ENCODE results near the gene AZIN2.
"Not testable (repeated sequence)": the region's sequence is repeated elsewhere in the genome, so short reads cannot be mapped to it uniquely, and the experiment has no call there.

Gene AZIN2

DNA sequence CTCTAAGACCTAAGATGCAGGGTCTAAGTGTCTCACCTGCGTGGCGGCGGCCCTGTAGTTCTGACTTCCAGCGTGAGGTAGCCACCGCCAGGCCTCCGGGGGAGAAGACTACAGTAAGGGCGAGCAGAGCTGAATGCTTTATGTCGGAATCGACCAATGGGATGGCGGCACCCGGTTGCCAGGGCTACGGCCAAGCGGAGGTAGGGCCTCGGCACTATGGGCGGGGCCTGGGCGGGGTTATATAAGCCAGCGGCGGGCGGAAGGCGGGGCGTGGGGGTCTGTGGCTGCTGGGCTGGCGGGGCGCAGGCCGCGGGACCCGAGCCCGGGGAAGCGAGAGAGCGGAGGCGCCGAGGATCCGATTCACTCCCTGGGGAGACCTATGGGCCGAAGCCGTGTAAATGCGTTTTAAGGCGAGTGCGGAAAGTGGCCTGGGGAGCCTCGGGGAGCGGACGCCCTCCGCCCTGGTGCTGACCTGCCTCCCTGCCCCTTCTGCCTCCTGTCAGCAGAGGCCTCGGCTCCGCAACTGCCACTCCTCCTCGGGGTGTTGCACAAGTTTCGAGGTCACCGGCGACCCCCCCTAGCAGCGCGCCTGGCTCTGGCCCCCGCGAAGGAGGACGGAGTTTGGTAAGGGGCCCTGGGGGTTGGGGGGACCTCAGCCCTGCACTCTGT lies at the start of gene AZIN2:
AZIN2 (plus strand) TSS at position 269 of the 669 bp plus-strand sequence. CDS start 1,097 bp downstream, outside the sequence.
- peak; percentile 99 for DNase-seq

DNA sequence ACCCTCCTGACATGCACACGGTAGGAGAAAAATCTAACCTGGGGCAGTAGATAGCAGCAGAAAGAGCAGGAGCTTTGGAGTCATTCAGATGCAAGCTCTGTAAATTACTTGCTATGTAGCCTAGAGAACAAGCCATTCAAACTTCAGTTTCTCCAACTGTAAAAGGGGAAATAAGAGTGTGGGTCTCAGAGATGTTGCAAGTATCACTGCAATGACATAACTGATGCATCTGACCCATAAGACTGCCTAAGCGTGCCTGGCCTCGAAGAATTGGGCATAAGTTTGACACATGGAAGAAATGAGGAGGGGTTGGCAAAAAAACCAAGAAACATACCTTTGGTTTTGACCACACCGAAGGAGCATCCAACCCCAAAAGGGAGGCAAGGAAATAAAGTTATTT lies 49.4 kb upstream of the AZIN2 start:
- no peak for DNase-seq

DNA sequence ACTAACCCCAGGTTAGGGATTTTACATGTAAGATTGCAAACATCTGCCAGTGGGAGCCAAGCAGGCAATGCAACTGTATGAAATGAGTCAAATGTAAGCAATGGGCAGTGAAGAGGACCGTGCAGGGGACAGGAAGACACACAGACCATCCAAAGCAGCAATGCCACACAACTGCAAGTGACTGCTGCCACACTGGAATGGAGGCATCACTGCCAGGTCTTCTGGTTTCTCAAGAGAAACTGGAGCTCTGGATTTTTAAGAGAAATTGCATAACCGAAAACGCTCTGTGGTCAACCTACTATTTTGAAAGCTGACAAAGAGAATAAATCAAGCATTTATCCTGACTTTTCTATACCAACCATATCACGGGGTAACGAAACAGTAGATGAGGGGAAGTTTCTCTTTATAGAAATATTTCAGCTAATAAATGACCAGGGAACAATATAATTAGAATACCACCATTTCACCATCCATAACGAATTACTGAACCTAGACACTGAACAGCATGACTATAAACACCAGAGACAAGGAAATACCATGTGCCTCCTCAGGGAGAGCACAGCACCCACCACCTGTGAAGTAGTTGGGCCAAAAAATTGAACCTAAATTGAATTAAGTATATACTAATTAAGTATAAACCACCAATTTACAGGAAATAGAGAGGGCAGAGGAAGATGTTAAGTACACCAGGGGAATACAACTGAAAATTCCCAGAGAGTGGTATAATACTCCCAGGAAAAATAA lies 48.7 kb upstream of the AZIN2 start:
- no peak for DNase-seq

DNA sequence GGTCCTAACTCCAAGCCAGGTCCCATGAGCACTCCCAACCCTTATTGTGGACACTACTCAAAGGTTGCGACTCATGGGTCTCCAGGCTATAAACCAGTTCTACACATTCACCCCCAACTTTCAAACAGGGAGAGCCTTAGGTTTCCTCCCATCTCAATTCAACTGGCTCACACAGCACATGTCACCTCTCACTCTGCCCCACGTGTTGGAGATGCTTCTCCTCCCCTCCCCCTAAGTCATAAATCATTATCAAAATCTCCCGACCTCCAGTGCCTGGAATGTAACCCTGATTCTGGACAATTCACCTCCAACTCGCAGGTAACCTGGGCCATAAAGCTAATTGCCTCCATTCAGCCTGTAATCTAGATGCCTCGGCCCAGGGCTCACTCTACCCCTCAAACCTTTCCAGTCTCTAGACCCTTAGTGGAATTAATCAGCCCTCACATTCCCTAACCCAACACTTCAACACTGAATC lies 44.9 kb upstream of the AZIN2 start:
- no peak for DNase-seq

DNA sequence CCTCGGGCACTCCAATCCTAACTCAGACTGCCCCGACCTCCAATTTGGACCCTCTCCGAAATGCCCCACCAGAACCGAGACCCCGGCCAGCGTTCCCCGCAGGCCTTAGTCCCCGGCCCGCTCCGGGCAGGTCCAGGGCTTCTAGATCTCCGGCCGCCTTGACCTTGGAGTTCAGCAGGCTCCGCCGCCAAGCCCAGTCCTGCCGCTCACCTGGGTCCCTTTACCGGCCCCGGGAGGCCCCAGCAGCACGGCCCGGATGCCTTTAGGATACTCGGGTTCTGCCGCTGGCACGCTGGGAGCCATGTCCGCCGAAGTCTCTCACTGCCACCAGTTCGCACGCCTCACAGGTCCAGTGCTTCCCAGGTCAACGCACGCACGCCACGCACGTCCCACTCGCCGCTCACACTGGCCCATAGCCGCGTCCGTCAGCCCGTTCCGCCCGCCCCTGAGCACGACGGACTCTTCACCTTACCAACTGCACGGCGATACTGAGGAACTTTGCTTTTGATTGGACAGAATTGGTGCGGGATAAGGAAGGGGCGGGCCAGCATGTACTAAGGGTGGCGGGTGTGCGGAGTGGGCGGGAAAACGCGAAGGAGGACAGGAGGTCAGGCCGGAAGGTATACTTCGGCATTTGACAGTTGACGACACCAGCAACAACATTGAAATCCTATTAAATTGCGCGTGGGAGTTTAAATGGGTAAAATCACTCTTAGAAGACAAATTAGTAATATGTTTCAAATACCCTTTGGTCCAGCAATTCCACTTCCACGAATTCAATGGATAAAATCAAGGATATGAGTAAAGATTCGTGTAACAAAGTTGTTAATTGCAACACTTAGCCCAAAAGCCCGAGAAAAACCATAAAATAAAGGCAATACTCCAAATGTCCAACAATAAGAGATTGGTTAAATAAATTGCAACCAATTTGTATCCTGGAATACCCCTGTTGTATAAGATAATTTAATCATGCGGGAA lies 44.1 kb upstream of the AZIN2 start, which contains the start of gene AK2:
AK2 (minus strand) TSS at position 358 of the 978 bp plus-strand sequence; CDS start at position 303, 55 bp downstream.
- DNase-seq = peak; percentile 84

DNA sequence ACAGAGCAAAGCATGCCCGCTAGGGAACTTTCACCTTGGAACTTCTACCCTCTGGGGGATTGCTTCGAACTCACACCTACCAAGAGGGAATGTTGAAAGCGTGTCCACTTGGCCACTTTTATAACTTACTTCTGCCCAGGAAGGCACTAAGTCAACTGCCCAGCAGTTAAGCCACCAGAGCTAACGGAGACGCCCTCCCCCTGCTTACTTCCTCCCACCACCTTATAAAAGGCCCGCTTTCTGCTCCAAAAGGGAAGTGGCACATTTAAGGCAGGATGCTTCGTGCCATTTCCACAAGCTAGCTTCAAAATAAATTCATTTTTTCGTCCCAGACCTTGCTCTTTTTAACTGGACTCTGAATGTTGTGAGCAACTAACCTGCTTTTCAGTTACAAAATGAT lies 41.1 kb upstream of the AZIN2 start:
- no peak for DNase-seq

DNA sequence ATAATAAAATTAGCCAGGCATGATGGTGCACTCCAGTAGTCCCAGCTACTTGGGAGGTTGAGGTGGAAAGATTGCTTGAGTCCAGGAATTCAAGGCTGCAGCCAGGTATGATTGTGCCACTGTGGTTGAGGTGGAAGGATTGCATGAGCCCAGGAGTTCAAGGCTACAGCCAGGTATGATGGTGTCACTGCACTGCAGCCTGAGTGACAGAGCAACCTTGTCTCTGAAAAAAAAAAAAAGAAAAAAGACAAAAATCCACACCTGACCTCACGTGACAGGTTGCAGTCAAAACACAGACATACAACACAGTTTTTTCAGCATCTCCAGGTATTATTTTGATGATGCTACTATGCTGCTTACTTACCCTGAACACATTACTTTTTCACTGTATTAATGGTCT lies 39.9 kb upstream of the AZIN2 start:
- no peak for DNase-seq

DNA sequence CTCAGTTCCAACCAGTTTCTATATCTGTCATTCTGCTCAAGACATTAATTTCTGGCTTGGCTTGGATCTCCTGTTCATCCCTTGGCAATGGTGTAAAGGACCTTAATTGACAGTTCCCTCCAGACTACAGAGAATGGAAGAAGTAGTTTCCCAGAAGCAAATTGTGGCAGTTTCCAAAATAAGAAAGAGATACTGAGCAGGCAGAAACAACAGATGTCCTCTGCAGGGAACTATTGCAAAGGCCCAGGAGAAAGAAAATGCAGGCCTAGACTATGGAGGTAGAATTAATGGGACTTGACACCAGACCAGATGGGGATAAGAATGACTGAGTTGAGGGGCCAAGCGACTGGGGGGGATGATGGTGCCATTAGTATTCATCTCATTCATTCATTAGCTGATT lies 38.1 kb upstream of the AZIN2 start:
- DNase-seq = no peak

DNA sequence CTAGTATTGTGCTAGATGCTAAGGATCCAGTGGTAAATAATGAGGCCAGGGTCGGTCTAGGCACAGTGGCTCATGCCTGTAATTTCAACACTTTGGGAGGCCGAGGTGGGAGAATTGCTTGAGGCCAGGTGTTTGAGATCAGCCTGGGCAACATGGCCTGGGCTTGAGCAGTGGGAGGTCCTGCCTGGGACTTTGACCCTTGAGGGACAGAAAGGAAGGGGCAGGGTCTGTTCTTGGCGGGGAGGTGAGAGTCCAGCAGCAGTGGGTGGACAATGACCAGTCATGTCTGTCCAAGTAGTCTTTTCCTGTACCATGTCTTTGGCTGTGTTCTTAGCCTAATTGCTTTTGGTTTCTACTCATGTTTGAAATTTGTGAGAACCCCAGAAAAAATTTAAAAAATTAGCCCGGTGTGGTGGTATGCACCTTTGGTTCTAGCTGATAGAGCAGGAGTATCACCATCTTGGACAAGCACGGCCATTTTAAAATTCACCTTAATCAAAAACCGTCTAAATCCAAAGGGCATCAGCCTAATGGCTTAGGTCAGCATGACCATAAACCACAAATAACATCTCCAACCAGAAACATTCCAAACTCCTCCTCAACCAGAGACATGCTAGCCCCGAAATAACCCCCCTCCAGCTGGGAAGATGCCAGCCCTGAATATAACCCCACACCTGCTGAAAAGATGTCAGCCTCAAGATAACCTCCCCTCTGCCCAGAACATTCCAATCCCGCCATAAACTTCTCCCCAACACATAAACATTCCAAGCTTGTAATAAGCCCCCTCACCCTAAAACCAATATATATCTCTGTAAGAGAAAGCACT lies 37.5 kb upstream of the AZIN2 start:
- DNase-seq = no peak

DNA sequence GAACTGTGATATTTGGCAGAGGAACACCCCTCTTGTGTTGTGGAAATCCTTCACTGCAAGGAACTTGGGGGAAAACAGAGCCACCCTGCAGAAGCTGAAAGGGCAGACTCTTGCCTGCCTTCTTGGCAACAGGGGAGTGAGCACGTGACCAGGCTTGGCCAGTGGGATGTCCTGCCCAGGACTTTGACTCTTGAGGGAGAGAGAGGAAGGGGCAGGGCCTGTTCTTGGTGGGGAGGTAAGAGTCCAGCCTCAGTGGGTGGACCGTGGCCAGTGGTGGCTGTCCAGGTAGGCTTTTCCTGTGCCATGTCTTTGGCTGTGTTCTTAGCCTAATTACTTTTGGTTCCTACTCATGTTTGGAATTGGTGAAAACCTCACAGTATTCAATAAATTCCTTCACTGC lies 35.7 kb upstream of the AZIN2 start:
- no peak for DNase-seq

DNA sequence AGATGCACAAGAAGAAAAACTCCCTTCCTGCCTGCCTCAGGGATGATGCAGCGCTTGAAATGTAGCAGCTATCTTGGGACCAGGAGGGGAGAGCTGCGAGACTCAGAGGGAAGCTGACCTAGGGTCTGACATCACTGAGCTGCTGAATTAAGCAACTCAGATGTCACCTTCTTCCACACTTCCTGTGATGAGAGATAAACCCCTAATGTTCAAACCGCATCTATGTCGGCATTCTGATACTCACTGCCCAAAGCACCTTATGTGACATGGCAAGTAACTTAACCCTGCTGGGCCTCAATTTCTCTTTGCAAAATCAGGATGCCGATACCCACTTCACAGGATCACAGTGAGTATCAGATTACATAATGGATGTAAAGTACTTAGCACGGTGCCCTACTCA lies 35.1 kb upstream of the AZIN2 start:
- no peak for DNase-seq

DNA sequence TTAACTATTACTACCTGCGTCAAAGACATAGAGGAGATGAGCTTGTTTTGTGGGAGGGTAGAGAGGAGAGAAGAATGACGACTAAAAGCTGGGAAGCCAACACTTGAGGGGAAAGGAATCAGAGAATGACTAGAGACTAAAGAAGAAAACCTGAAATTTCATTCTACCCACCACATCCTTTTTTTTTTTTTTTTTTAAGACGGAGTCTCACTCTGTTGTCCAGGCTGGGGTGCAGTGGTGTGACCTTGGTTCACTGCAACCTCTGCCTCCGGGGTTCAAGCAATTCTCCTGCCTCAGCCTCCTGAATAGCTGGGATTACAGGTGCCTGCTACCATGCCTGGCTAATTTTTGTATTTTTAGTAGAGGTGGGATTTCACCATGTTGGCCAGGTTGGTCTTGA lies 34.7 kb upstream of the AZIN2 start:
- not testable (repeated sequence) for DNase-seq

DNA sequence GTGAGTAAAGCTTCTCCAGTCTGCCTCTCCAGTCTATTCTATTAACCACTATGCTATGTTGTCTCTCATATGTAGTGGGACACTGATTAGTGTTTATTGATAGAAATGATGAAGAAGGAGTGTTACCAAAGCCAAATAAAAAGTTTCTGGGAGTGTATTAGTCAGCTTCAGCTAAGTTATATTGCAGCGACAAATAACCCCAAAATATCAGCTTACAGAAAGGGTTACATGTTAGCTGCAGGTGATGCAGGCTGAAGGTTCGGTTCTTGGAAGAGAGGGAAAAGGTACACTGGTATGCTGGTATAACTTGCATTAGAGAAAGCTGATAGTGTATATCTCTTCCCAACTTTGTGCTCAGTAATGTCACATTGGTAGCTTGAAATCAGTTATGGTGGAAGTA lies 33.7 kb upstream of the AZIN2 start:
- DNase-seq = no peak

DNA sequence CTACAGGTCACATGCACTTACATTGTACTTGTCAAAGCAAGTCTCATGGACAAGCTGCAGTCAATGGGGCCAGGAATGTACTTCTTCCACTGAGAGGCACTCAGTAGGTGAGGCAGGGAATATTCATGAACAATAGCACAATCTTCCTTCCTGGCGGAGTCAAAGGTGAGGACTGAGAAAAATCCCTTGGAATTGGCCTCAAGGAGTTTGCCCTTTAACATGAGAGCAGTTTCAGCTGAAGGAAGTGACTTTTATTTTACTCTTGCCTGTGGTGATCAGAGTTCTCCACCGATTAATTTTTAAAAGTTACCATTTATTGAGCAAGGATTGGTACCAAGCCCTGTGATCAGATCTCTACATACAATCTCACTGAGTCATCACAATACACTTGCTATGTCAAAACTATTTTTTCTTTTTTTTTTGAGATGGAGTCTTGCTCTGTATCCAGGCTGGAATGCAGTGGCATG lies 33.1 kb upstream of the AZIN2 start:
- DNase-seq = no peak

DNA sequence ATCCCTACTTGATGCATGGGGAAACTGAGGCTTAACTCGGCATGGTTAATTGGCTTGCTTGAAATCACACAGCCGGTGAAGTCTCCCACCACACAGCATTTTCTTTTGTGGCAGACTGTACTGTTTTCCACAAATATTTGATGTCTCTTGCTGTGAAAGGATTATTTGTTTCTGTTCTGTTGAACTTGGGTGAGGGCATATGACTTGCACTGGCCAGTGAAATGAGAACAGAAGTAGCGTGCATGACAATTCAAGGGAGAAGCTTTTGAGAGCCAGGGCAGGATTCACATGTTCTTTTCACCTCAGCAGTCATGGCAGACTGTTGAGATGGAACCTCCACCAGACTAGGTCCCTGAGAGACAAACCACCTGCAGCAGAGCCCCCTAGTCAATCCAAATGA lies 32.5 kb upstream of the AZIN2 start:
- no peak for DNase-seq

DNA sequence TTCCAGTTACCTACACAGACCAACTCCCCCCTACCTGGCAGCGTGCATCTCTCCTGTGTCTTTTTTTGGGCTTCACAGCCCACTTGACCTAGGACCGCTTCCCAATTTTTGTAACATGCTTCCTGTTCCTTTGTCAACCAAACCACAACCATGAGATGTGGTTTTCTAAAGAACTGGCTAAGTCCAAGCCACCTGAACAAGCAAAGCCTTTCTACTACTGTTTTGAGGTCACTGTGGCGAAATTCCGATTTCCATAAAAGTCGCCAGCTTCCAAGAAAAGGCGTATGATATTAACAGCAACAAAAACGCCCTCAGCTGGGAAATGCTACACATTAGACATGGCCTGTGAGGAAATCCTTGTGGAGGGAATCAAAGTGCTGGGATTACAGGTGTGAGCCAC lies 31.6 kb upstream of the AZIN2 start:
- DNase-seq = no peak

DNA sequence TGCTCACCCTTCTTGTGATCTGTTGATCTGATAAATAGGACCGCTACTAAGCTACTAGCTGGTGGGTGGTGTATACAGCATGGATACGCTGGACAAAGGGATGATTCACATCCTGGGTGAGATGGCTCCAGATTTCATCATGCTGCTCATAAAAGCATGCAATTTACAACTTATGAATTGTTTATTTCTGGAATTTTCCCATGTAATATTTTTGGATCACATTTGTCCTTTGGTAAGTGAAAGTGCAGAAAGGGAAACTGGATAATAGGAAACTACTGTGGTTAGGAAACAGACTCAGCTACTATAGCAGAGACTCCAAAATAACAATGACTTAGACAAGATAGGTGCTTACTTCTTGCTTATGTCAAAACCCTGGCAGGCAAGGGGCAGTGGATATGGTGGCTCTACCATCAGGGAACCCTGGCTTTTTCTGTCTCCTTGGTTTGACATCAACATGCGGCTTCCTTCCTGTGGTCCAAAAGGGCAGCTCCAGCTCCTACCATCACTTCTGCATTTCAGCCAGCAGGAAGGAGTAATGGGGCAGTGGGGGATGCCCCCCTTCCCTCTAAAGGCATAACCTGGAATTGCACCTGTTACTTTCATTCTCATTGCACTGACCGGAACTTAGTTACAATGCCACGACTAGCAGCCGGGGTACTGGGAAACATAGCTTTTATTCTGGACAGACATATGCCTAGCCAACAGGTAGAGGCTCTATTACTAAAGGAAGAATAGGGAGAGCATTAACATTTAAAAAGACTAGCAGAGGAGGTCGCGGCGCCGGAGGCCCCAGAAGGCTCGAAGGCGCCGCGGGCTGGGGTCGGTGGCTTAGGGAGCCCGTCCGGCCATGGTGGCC lies 30.5 kb upstream of the AZIN2 start:
- DNase-seq = no peak

DNA sequence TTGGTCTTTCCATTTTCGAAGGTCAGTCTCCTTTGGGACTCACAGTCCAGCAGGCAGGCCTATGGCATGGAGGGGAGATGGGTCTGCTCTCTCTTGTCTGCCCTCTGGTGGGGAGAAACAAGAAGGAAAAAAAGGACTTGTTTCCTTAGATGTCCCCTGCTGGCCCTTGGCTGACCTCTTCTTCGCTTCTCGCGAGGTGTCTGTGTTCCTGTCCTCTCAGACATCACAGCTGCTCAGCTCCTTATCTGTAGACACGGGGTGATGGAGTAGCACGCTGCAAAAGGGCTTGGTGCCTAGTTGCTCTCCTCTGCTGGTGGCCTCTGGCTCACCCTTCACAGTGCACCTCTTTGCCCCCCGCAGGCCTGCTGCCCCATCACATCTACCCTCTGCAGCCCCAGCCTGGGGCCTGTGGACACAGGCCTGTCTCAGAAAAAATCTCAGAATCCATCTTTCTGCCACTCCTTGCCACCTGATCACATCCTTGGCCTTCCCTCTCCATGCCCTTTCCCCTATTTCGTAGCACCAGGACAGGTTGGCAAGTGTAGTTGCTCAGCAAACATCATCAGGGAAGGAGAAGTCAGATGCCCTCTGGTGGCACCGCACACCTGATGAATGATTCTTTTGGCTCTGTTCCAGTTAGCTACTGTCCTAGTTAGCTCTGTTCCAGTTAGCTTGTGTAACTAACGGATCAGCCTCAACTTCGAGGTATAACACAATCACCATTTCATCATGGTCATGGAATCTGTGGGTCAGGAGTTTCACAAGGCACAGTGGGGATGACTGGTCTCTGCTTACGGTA lies 25.5 kb upstream of the AZIN2 start:
- no peak for DNase-seq

DNA sequence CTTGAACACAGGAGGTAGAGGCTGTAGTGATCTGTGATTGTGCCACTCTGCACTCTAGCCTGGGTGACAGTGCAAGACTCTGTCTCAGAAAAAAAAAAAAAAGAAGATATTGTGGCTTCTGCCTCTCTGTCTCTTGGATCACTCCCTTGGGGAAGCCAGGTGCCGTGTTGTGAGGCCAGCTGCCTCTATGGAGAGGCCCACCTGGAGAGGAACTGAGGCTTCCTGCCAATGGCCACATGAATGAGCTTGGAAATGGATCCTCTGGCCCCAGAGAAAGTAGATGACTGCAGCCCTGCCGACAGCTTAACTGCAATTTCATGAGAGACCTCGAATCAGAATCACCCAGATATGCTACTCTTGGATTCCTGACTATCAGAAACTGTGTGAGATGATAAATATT lies 24.5 kb upstream of the AZIN2 start:
- no peak for DNase-seq

DNA sequence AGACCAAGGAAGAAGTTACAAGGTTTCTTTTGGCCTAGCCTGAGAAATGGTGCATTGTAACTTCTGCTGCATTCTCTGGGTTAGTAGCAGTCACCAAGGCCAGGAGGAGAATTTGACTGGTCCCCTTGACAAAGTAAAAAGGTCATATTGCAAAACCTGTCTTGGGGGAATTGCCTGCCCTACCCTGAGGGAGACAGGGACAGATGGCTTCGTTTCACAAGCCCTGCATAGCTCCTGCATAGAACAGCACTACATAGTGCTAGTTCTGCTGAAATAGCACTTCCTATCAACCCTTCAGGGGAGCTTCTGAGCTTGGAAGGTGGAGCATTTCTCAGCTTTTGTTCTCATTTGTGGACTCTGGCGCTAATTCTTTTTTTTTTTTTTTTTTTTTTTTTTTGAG lies 23.9 kb upstream of the AZIN2 start:
- no peak for DNase-seq

Data from activated CD8-positive, alpha-beta memory T cell treated with anti-CD3 and anti-CD28 coated beads, Interleukin-2, amount 50 U/mL, for 4 hours (primary cell).